Tibial nerve (tissue), 4 donors: ENCODE results near the gene PARD3B. TPM values are rescaled to one million over a fixed set of nuclear protein-coding genes. Genes with fewer than 3 reads are reported as not detected.
A peak's percentile ranks its signal among the peaks of the same experiment; 100 is the strongest.

Source experiments
- DNase-seq, 2 donors: peaks; one replicate each; pipeline ENCODE4 v3.0.0-alpha.2; 2019; ENCODE audit warnings: low spot score in 2 of 2
- H3K27ac ChIP-seq, 4 donors: fragments of 200-600 bp; sonication (generic) in 3 of 4; one replicate each; pipeline ENCODE4 v1.5.1; 2017 to 2019; ENCODE audit warnings: mild to moderate bottlenecking in 1 of 4
- H3K27me3 ChIP-seq, 2 donors: fragments of 200-600 bp; sonication (generic) in 1 of 2; one replicate each; pipeline versions ENCODE4 v1.5.1 to v1.6.0; 2017 to 2019
- H3K36me3 ChIP-seq, 3 donors: fragments of 200-600 bp; sonication (generic); one replicate each; pipeline ENCODE4 v1.5.1; 2018 to 2019
- H3K4me1 ChIP-seq, 4 donors: fragments of 200-600 bp; sonication (generic) in 3 of 4; one replicate each; pipeline ENCODE4 v1.5.1; 2017 to 2019
- H3K4me3 ChIP-seq, 4 donors: fragments of 200-600 bp; sonication (generic) in 3 of 4; one replicate each; pipeline ENCODE4 v1.5.1; 2017 to 2019; ENCODE audit warnings: mild to moderate bottlenecking in 1 of 4, moderate library complexity in 1 of 4
- H3K9me3 ChIP-seq, 4 donors: fragments of 200-600 bp; sonication (generic) in 3 of 4; one replicate each; pipeline ENCODE4 v1.5.1; 2017 to 2019
- EP300 ChIP-seq, 2 donors: sonication (generic); formaldehyde crosslinking; IDR thresholded peaks; one replicate each; pipeline ENCODE4 v1.6.1; 2017; ENCODE audit warnings: antibody characterized with exemption in 2 of 2, mild to moderate bottlenecking in 1 of 2
- POLR2A ChIP-seq, 2 donors: fragments of 450-650 bp; IDR thresholded peaks; one replicate each; pipeline ENCODE4 v1.6.1; 2017; ENCODE audit warnings: antibody characterized with exemption in 2 of 2, mild to moderate bottlenecking in 2 of 2, moderate library complexity in 2 of 2
- WGBS, 2 donors: methylation state at CpG; one replicate each; pipeline ENCODE4 v1.1.5; 2018; 5-methylcytosine and 5-hydroxymethylcytosine counted together
- total RNA-seq, 4 donors: library from RNA; depleted of rRNA; stranded (reverse); fragments of >200 nt; gene quantifications; one replicate each; pipeline ENCODE4 v1.1.0, GENCODE V29; 2016
- TF ChIP-seq, protein P1 (sequence below), 5 experiments: fragments of 200-600 bp in 3 of 5; fragments of 450-650 bp in 2 of 5; sonication (generic) in 3 of 5; IDR thresholded peaks; one replicate each; pipeline ENCODE4 v1.5.1; 2016 to 2019; ENCODE audit warnings: antibody characterized with exemption in 5 of 5, mild to moderate bottlenecking in 3 of 5, moderate library complexity in 2 of 5

The PARD3B gene
- total RNA-seq, 4 donors from 2014 or later: 47.4 to 101 (median 64.8) TPM

DNA sequence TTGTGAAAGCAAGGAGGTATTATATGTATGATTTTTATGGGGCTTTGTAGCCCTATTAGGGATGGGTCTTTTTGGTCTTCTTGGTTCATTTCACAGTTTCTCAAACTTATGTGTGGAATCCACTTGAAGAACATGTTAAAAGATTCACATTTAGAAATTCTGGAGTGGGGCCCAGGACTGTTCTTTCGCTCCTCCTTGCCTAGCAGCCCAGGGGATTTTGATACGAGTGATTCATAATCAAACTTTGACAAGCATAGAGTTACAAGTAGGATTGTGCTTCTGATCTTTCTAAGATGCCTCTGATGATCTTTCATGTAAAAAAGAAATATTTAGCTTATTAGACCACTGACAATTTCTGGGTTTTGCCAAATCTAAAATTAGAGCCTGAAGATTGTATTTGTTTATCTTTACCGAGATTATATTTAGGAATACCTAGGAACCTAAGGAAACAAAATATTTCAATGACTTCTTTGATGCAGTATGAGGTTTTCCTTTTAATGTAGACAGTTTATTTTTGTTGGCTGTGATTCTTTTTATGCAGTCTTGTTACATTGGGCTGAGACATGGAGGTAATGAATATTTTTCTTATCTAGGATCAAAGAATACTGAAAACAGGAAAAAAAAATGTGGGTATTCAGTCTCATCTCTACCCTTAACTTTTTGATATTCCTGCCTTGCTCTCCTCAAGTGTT is 324.0 kb downstream of the PARD3B start:
- no peak for TF ChIP-seq EP300 (IDR thresholded peaks at IDR 0.05)
- TF ChIP-seq, protein P1, sequence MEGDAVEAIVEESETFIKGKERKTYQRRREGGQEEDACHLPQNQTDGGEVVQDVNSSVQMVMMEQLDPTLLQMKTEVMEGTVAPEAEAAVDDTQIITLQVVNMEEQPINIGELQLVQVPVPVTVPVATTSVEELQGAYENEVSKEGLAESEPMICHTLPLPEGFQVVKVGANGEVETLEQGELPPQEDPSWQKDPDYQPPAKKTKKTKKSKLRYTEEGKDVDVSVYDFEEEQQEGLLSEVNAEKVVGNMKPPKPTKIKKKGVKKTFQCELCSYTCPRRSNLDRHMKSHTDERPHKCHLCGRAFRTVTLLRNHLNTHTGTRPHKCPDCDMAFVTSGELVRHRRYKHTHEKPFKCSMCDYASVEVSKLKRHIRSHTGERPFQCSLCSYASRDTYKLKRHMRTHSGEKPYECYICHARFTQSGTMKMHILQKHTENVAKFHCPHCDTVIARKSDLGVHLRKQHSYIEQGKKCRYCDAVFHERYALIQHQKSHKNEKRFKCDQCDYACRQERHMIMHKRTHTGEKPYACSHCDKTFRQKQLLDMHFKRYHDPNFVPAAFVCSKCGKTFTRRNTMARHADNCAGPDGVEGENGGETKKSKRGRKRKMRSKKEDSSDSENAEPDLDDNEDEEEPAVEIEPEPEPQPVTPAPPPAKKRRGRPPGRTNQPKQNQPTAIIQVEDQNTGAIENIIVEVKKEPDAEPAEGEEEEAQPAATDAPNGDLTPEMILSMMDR (IDR thresholded peaks at IDR 0.05): no peak
- no peak for TF ChIP-seq POLR2A (IDR thresholded peaks at IDR 0.05)
- Histone ChIP-seq H3K4me3 (no peak overlapping the region), H3K27me3 (no peaks in the 10 kb centered on the region), H3K4me1 (peaks cover 0 to 43% (median 13%) of the 10 kb centered on the region in 4 donors), H3K27ac (no peak overlapping the region), H3K36me3 (no peaks in the 10 kb centered on the region), H3K9me3 (peaks cover 0 to 5% (median 0%) of the 10 kb centered on the region in 4 donors)
- WGBS, 2 donors: 16 to 25% methylated on average over 3 of the region's 3 CpGs
- DNase-seq: peak in 1 of 2 donors; percentile 42

DNA sequence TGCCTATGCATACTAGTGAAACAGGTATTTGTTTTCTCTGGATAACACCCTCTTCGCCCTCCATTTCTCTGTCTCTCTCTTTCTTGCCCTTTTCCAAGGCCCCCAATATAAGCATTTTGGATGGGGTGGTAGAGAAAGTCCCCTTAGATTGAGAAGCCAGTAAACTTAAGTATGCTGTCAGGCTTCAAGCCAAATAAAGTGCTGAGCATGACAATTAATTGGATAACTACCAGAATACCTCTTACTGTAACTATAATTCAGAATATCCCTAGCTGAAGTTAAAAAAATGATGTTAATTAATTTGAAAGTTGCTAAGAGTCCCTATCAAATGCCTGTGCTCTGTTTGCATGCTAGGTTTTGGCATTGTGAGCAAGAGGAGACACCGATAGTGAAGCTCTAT is 324.8 kb downstream of the PARD3B start:
- no peak for DNase-seq
- no peaks in the 10 kb centered on the region for H3K36me3 ChIP-seq
- WGBS, 2 donors: 84 to 87% methylated on average over 2 of the region's 2 CpGs

DNA sequence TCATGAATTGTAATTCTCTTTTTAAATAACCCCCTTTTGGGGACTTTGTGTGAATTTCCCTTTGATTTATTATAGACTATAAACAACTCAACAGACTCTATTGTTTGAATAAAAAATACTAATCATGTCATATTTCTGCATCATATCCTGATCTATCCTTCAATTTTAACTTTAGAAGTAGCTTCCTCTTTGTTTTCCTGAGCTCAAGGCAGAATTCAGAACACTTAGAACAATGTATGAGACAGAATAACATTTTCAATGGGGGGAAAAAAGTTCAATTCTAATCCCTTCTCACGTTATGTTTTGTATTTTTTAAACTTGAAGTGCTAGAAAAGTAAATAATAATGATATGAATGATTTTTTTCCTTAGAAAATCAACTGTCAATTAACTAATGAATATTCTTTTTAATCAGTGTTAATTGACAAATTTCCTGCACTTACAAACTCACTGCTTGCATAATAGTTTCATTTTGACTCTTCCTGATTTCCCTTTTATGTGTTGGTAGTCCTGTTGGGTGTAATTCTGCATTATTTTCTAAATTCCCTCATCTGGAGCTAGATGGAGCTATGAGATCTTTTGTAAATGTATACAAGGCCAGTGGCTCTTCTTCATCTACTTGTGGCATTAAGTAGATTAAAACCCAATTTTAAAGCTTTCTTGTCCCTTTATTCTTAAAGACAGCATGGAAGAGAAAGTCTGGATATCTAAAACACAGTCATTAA is 326.1 kb downstream of the PARD3B start:
- Histone ChIP-seq H3K9me3 (no peaks in the 10 kb centered on the region), H3K27me3 (no peaks in the 10 kb centered on the region), H3K4me3 (no peak overlapping the region), H3K4me1 (peaks cover 0 to 43% (median 13%) of the 10 kb centered on the region in 4 donors), H3K36me3 (no peaks in the 10 kb centered on the region), H3K27ac (no peak overlapping the region)
- 61 to 63% methylated on average over 1 of the region's 1 CpG for WGBS, 2 donors
- DNase-seq: no peak
- TF ChIP-seq POLR2A (IDR thresholded peaks at IDR 0.05): no peak
- TF ChIP-seq, protein P1 (IDR thresholded peaks at IDR 0.05): peak in 2 of 5 experiments; percentile 24 to 38

More for the DNA sequence above, 324.8 kb downstream of the PARD3B start:
- Histone ChIP-seq H3K4me3 (no peak overlapping the region), H3K9me3 (peaks cover 0 to 2% (median 0%) of the 10 kb centered on the region in 4 donors), H3K27me3 (no peaks in the 10 kb centered on the region), H3K4me1 (peaks cover 0 to 43% (median 13%) of the 10 kb centered on the region in 4 donors), H3K27ac (no peak overlapping the region)
- no peak for TF ChIP-seq POLR2A (IDR thresholded peaks at IDR 0.05)
- no peak for TF ChIP-seq EP300 (IDR thresholded peaks at IDR 0.05)
- TF ChIP-seq, protein P1 (IDR thresholded peaks at IDR 0.05): no peak

DNA sequence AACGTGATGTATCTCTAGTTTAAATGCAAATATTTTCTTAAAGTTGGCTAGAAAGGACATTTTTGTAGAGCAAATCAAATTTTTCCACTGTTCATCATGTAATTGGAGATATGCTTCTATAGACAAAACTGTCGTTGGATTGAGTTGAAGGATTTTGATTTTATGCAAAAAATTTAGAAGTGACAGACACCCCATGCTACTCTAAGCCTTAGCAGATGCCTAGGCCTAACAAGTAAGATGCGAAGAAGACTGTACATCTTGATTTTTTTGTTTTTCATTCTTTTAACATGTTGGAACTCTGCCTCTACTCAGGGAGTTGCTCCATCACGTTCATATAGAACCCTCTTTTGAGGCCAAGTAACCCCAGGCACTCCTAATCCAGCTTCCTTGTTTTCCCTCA is 331.0 kb downstream of the PARD3B start:
- Histone ChIP-seq H3K4me3 (no peak overlapping the region), H3K27me3 (no peaks in the 10 kb centered on the region), H3K9me3 (no peaks in the 10 kb centered on the region), H3K4me1 (peaks cover 0 to 9% (median 0%) of the 10 kb centered on the region in 4 donors), H3K36me3 (no peaks in the 10 kb centered on the region), H3K27ac (no peak overlapping the region)
- 76 to 85% methylated on average over 4 of the region's 4 CpGs for WGBS, 2 donors
- no peak for DNase-seq
- no peak for TF ChIP-seq EP300 (IDR thresholded peaks at IDR 0.05)
- TF ChIP-seq POLR2A (IDR thresholded peaks at IDR 0.05): no peak
- TF ChIP-seq, protein P1 (IDR thresholded peaks at IDR 0.05): no peak

DNA sequence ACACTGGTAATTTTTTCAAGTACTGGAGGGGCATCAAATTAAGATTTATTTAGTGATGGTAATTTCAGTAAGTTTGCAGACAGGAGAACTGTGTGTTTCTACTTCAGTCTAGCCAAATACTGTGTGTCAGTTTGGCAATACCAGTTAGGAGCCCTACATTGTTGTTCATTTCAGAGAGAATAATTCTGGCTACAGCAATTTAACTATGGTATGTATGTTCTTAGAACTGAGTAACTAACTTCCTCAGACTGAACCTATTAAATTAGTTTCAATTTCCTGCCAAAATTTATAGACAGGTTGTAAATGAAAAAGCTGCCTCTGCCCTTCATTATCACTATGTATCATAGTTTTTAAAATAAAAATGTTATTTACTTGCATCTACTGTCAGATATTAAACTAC is 332.4 kb downstream of the PARD3B start:
- no peak overlapping the region for H3K27ac ChIP-seq
- no peaks in the 10 kb centered on the region for H3K9me3 ChIP-seq
- DNase-seq: no peak
- H3K36me3 ChIP-seq: no peaks in the 10 kb centered on the region
- TF ChIP-seq POLR2A (IDR thresholded peaks at IDR 0.05): no peak
- no peak for TF ChIP-seq EP300 (IDR thresholded peaks at IDR 0.05)
- TF ChIP-seq, protein P1 (IDR thresholded peaks at IDR 0.05): no peak
- no peaks in the 10 kb centered on the region for H3K27me3 ChIP-seq
- H3K4me3 ChIP-seq: no peak overlapping the region
- H3K4me1 ChIP-seq: peaks cover 0 to 13% (median 0%) of the 10 kb centered on the region in 4 donors
